Trophoblast cell (in vitro differentiated cells and primary cell): ENCODE measurements around the gene CWH43.
"Not testable (repeated sequence)": the region's sequence is repeated elsewhere in the genome, so short reads cannot be mapped to it uniquely, and the experiment has no call there.

ENCODE experiments used
- DNase-seq, 2 donors: peaks; one replicate each; pipeline ENCODE4 v3.0.0-alpha.2; 2016
- H2AFZ ChIP-seq: 2 replicates; pipeline ENCODE4 v1.6.1; 2013; ENCODE audit warnings: low read length, moderate library complexity, mild to moderate bottlenecking; ENCODE audit not compliant: insufficient read depth, poor library complexity
- H2AK5ac ChIP-seq: 2 replicates; pipeline ENCODE4 v1.6.1; 2013; ENCODE audit warnings: mild to moderate bottlenecking, low read length
- H2BK120ac ChIP-seq: 2 replicates; pipeline ENCODE4 v1.6.1; 2013; ENCODE audit warnings: low read length, mild to moderate bottlenecking, moderate library complexity; ENCODE audit not compliant: insufficient read depth, poor library complexity
- H2BK12ac ChIP-seq: 2 replicates; pipeline ENCODE4 v1.6.1; 2013; ENCODE audit warnings: mild to moderate bottlenecking, low read length, moderate library complexity
- H2BK5ac ChIP-seq: 2 replicates; pipeline ENCODE4 v1.6.1; 2013; ENCODE audit warnings: low read length, low read depth, moderate library complexity, mild to moderate bottlenecking; ENCODE audit not compliant: poor library complexity
- H3K14ac ChIP-seq: 2 replicates; pipeline ENCODE4 v1.6.1; 2013; ENCODE audit warnings: mild to moderate bottlenecking, low read length
- H3K18ac ChIP-seq: 2 replicates; pipeline ENCODE4 v1.6.1; 2013; ENCODE audit warnings: mild to moderate bottlenecking, low read length
- H3K23ac ChIP-seq: 2 replicates; pipeline ENCODE4 v1.6.1; 2013; ENCODE audit warnings: low read length
- H3K27ac ChIP-seq: 2 replicates; pipeline ENCODE4 v1.5.1; 2013; ENCODE audit warnings: low read depth, mild to moderate bottlenecking, inconsistent platforms, low read length, moderate library complexity
- H3K27me3 ChIP-seq: 2 replicates; pipeline ENCODE4 v1.6.1; 2013; ENCODE audit warnings: inconsistent platforms, mild to moderate bottlenecking, low read length, moderate library complexity; ENCODE audit not compliant: insufficient read depth
- H3K36me3 ChIP-seq, 2 experiments: 1 replicate in 1 of 2; 2 replicates in 1 of 2; pipeline ENCODE4 v1.6.1; 2013; ENCODE audit warnings: low read length in 2 of 2, mild to moderate bottlenecking in 2 of 2, moderate library complexity in 1 of 2; ENCODE audit not compliant: insufficient read depth in 2 of 2, control insufficient read depth in 1 of 2
- H3K4ac ChIP-seq: 2 replicates; pipeline ENCODE4 v1.6.1; 2013; ENCODE audit warnings: low read depth, mild to moderate bottlenecking, low read length, moderate library complexity
- H3K4me1 ChIP-seq, 2 experiments: 1 replicate in 1 of 2; 2 replicates in 1 of 2; pipeline ENCODE4 v1.6.1; 2013; ENCODE audit warnings: low read length in 2 of 2, mild to moderate bottlenecking in 2 of 2, moderate library complexity in 1 of 2; ENCODE audit not compliant: insufficient read depth in 2 of 2, control insufficient read depth in 1 of 2
- H3K4me2 ChIP-seq: 2 replicates; pipeline ENCODE4 v1.6.1; 2013; ENCODE audit warnings: inconsistent platforms, mild to moderate bottlenecking, low read length, moderate library complexity
- H3K4me3 ChIP-seq: 2 replicates; pipeline ENCODE4 v1.5.1; 2013; ENCODE audit warnings: mild to moderate bottlenecking, low read depth, low read length, inconsistent platforms
- H3K79me1 ChIP-seq: one replicate; pipeline ENCODE4 v1.6.1; 2013; ENCODE audit warnings: low read length
- H3K79me2 ChIP-seq: 2 replicates; pipeline ENCODE4 v1.6.1; 2013; ENCODE audit warnings: low read length, mild to moderate bottlenecking; ENCODE audit not compliant: control insufficient read depth, insufficient read depth, poor library complexity
- H3K9ac ChIP-seq: 2 replicates; pipeline ENCODE4 v1.6.1; 2013; ENCODE audit warnings: mild to moderate bottlenecking, low read length
- H3K9me3 ChIP-seq: 2 replicates; pipeline ENCODE4 v1.6.1; 2013; ENCODE audit warnings: low read depth, mild to moderate bottlenecking, control low read depth, inconsistent platforms, low read length; ENCODE audit not compliant: insufficient read depth
- H4K12ac ChIP-seq: 2 replicates; pipeline ENCODE4 v1.6.1; 2013; ENCODE audit warnings: low read depth, mild to moderate bottlenecking, low read length, moderate library complexity
- H4K8ac ChIP-seq: 2 replicates; pipeline ENCODE4 v1.6.1; 2013; ENCODE audit warnings: low read depth, mild to moderate bottlenecking, low read length, moderate library complexity
- H4K91ac ChIP-seq: one replicate; pipeline ENCODE4 v1.6.1; 2013; ENCODE audit warnings: low read depth, mild to moderate bottlenecking, low read length, moderate library complexity
- WGBS: extraction: QIAGEN DNeasy Blood & Tissue Kit; methylation state at CpG from one replicate; pipeline ENCODE4 v1.1.7; 2013; ENCODE audit warnings: missing lambda C conversion rate; ENCODE audit not compliant: insufficient read length, insufficient coverage; ENCODE audit errors: extremely low coverage; 5-methylcytosine and 5-hydroxymethylcytosine counted together

Gene CWH43

DNA sequence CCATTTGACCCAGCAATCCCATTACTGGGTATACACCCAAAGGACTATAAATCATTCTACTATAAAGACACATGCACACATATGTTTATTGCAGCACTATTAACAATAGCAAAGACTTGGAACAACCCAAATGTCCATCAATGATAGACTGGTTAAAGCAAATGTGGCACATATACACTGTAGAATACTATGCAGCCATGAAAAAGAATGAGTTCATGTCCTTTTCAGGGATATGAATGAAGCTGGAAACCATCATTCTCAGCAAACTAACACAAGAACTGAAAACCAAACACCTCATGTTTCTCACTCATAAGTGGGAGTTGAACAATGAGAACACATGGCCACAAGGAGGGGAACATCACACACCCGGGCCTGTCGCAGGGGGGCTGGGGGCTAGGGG lies 2.1 kb upstream of the CWH43 start:
- not testable (repeated sequence) for H2BK5ac ChIP-seq, H3K36me3 ChIP-seq, H3K4me1 ChIP-seq, H2BK12ac ChIP-seq, H3K18ac ChIP-seq, H3K4me2 ChIP-seq, H3K79me2 ChIP-seq, H3K4me3 ChIP-seq, H4K91ac ChIP-seq, H3K9ac ChIP-seq, H3K27ac ChIP-seq, DNase-seq, H2AFZ ChIP-seq, H3K14ac ChIP-seq, H3K9me3 ChIP-seq, H4K12ac ChIP-seq, H3K23ac ChIP-seq, H3K79me1 ChIP-seq, H2AK5ac ChIP-seq, H2BK120ac ChIP-seq, H3K4ac ChIP-seq, H4K8ac ChIP-seq
- no CpG with 5 or more reads among the region's 2 CpGs for WGBS
- H3K27me3 ChIP-seq = peaks cover 26% of the 10 kb centered on the region

DNA sequence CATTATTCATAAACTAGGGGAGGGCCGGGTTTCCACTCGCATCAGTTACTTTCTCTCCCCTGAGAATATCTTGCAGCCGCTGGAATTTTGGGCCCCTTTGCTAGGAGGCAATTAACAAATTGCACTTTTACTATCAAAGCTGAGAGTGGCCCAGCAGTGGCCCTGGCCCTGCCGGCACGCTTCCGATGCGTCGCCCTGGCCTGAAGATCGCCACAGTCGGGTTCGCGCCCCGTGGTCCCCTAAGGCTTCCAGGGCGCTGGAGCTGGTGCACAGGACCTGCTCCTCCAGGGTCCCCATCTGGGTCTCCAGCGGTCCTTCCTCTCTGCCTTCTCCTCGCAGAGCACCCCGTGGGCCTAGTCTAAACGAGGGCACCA lies 486 bp upstream of the CWH43 start:
- H4K12ac ChIP-seq = no peak overlapping the region
- H3K23ac ChIP-seq = no peak overlapping the region

DNA sequence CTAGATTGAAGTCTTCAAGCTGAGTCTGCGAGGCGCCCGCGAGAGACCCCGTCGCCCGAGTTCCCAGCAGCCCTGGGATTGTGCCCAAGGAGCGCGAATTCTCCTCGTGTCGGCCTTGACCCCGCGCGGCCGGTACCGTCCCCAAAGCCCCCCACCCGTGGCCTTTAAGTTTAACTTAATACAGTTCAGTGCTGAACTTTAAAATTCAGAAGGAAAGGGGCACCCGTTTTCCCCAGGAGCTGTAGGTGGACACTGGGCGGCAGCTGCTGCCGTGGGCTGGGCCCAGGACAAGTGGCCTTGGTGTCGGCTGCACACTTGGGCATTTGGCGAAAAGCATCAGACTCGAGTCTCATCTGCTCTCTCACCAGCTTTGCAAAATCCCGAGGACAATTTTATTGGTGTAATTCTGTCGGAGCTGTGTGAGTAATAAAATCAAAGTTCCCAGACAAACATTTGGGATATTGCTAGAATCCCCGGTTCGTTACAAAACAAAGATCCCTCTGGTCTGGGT lies 634 bp downstream of the CWH43 start:
- Histone ChIP-seq H2BK12ac (no peak overlapping the region), H2AK5ac (no peak overlapping the region), H4K12ac (no peak overlapping the region), H3K18ac (no peak overlapping the region), H3K79me2 (no peaks in the 10 kb centered on the region), H3K23ac (no peak overlapping the region), H2BK120ac (no peak overlapping the region), H3K14ac (no peak overlapping the region), H3K9ac (no peak overlapping the region), H3K4me3 (no peak overlapping the region), H3K79me1 (no peaks in the 10 kb centered on the region), H3K36me3 (no peaks in the 10 kb centered on the region), H4K91ac (no peak overlapping the region), H2AFZ (no peak overlapping the region), H2BK5ac (no peak overlapping the region), H3K4me1 (peaks cover 3 to 6% of the 10 kb centered on the region in 2 experiments), H3K4me2 (no peak overlapping the region), H4K8ac (no peak overlapping the region), H3K27me3 (peaks cover 26% of the 10 kb centered on the region), H3K9me3 (peaks cover 3% of the 10 kb centered on the region), H3K27ac (no peak overlapping the region), H3K4ac (no peak overlapping the region)
- WGBS = no CpG with 5 or more reads among the region's 27 CpGs
- DNase-seq = no peak

More for the DNA sequence above, 486 bp upstream of the CWH43 start:
- H2BK120ac ChIP-seq = no peak overlapping the region
- H3K79me2 ChIP-seq = no peaks in the 10 kb centered on the region
- H2BK12ac ChIP-seq = no peak overlapping the region
- H2AK5ac ChIP-seq = no peak overlapping the region
- peaks cover 3% of the 10 kb centered on the region for H3K9me3 ChIP-seq
- H3K4me1 ChIP-seq = peaks cover 3 to 6% of the 10 kb centered on the region in 2 experiments
- no peak overlapping the region for H3K18ac ChIP-seq
- no peaks in the 10 kb centered on the region for H3K79me1 ChIP-seq
- no CpG with 5 or more reads among the region's 18 CpGs for WGBS
- H3K4ac ChIP-seq = no peak overlapping the region
- no peaks in the 10 kb centered on the region for H3K36me3 ChIP-seq
- peak overlapping the region; percentile 51 for H3K4me2 ChIP-seq
- no peak overlapping the region for H2BK5ac ChIP-seq
- H4K91ac ChIP-seq = no peak overlapping the region
- no peak overlapping the region for H2AFZ ChIP-seq
- H3K4me3 ChIP-seq = no peak overlapping the region
- H3K27ac ChIP-seq = no peak overlapping the region
- no peak overlapping the region for H3K9ac ChIP-seq
- DNase-seq = no peak
- H3K27me3 ChIP-seq = peaks cover 26% of the 10 kb centered on the region
- no peak overlapping the region for H3K14ac ChIP-seq
- no peak overlapping the region for H4K8ac ChIP-seq

DNA sequence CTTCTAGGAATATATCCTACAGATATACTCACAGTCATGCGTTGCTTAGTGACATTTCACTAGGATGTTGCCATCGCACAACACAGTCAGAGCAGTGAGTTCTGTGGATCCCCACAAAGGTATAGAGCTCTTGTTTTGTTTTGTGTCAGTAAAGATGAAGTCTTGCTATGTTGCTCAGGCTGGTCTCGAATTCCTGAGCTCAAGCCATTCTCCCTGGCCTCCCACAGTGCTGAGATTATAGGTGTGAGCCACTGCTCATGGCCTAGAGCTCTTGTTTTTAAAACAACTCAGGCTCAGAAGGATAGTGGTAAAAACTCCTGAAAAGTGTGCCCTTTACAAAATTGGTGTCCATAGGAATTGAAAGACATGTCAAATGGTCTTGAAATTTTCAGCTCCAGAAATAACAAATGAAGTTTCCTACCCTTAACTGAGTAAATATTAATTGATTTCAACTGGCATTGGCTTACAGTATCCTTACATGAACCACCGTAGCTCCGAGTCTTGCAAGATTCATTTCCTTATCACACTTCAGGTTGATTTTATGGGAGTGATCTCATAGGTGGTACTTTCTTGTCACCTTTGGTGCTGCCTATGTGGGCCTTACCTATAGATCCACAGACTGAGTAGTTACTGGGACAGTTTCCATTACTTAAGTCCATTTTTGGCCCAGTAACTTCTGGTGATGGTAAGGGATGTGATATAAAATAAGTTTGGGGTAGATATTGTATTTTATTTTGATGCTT lies 3.6 kb downstream of the CWH43 start:
- Histone ChIP-seq H3K79me1 (no peaks in the 10 kb centered on the region), H4K91ac (no peak overlapping the region), H3K27ac (no peak overlapping the region), H3K36me3 (no peaks in the 10 kb centered on the region), H2BK120ac (no peak overlapping the region), H3K9me3 (peaks cover 8% of the 10 kb centered on the region), H4K12ac (no peak overlapping the region), H3K14ac (no peak overlapping the region), H3K23ac (no peak overlapping the region), H2AFZ (no peak overlapping the region), H3K9ac (no peak overlapping the region), H3K4me2 (no peak overlapping the region), H2AK5ac (no peak overlapping the region), H3K27me3 (peaks cover 26% of the 10 kb centered on the region), H3K18ac (no peak overlapping the region), H2BK5ac (no peak overlapping the region), H3K4me3 (no peak overlapping the region), H4K8ac (no peak overlapping the region), H2BK12ac (no peak overlapping the region), H3K4me1 (peaks cover 3 to 6% of the 10 kb centered on the region in 2 experiments), H3K79me2 (no peaks in the 10 kb centered on the region), H3K4ac (no peak overlapping the region)
- DNase-seq = no peak
- WGBS = no CpG with 5 or more reads among the region's 5 CpGs
